K562 (cell line): Measurements from ENCODE around the gene UBE2V1. TPM values are rescaled to one million over a fixed set of nuclear protein-coding genes. Genes with fewer than 3 reads are reported as not detected.
A peak's percentile ranks its signal among the peaks of the same experiment; 100 is the strongest.

Experiments used
- ATAC-seq: fragments of 200-7000 bp; cut with Tn5 transposase; 3 replicates; pipeline ENCODE4 v1.9.1; 2020; ENCODE audit warnings: moderate library complexity
- BruUV-seq: library from RNA; stranded (reverse); fragments of 400-500 nt; replicated peaks from 2 replicates; lab custom pipeline; 2021; lab: Mats Ljungman, UMichigan
- CTCF ChIA-PET: fragments of 300-600 bp; formaldehyde crosslinking; extraction: SDS; loops from one replicate; lab custom pipeline; 2021; ENCODE audit warnings: low intra/inter-chr PET ratio; lab: Yijun Ruan, JAX
- POLR2A ChIA-PET: fragments of 300-600, 350-650 bp; sonication (Branson Sonifier 250); formaldehyde crosslinking; extraction: SDS; loops from one replicate; lab custom pipeline; 2021; ENCODE audit warnings: antibody characterized with exemption, inconsistent platforms; lab: Yijun Ruan, JAX
- DNase-seq, 4 experiments: peaks; one replicate each; pipeline versions ENCODE4 v3.0.0 to v3.0.0-alpha.2; 2011 to 2018; ENCODE audit warnings: low spot score in 3 of 4, mixed read lengths in 3 of 4; ENCODE audit errors: extremely low read depth in 1 of 4
- FAIRE-seq: peaks from 2 replicates; lab custom pipeline; 2011; peaks lifted over from hg19 to GRCh38; lab: Jason Lieb, UNC
- H2AFZ ChIP-seq: 2 replicates; pipeline ENCODE4 v1.6.0; 2011; ENCODE audit warnings: low read depth, low read length, control low read depth, inconsistent platforms
- H3K27ac ChIP-seq: fragments of 200-600 bp; 3 replicates; pipeline ENCODE4 v1.8.0; 2011; ENCODE audit warnings: low read depth, mild to moderate bottlenecking, control low read depth, inconsistent platforms, low read length, moderate library complexity, mixed read lengths; ENCODE audit errors: extremely low read depth
- H3K27me3 ChIP-seq, 2 experiments: fragments of 300-600 bp in 1 of 2; 2 replicates in 1 of 2; 3 replicates in 1 of 2; pipeline versions ENCODE4 v1.6.0 to v1.8.0; 2011; ENCODE audit warnings: inconsistent platforms in 2 of 2, low read length in 2 of 2, mild to moderate bottlenecking in 1 of 2, mixed read lengths in 1 of 2, moderate library complexity in 1 of 2; ENCODE audit not compliant: control insufficient read depth in 2 of 2, insufficient read depth in 2 of 2
- H3K36me3 ChIP-seq: fragments of 300-600 bp; 3 replicates; pipeline ENCODE4 v1.8.0; 2011; ENCODE audit warnings: mild to moderate bottlenecking, low read length, inconsistent platforms; ENCODE audit not compliant: control insufficient read depth, insufficient read depth
- H3K4me1 ChIP-seq, 2 experiments: fragments of 200-600 bp in 1 of 2; replicated peaks in 1 of 2; 2 replicates in 1 of 2; 3 replicates in 1 of 2; pipeline versions ENCODE4 v1.5.1 to v1.8.0; 2011; ENCODE audit warnings: inconsistent platforms in 2 of 2, low read length in 2 of 2, mild to moderate bottlenecking in 1 of 2, mixed read lengths in 1 of 2, moderate library complexity in 1 of 2; ENCODE audit not compliant: control insufficient read depth in 2 of 2, insufficient read depth in 2 of 2
- H3K4me2 ChIP-seq: 2 replicates; pipeline ENCODE4 v1.6.1; 2011; ENCODE audit warnings: low read length, control low read depth, inconsistent platforms, mixed read lengths; ENCODE audit not compliant: insufficient read depth
- H3K4me3 ChIP-seq: fragments of 200-600 bp; sonication (generic), shearing (Covaris generic); 2 replicates; pipeline ENCODE4 v1.5.1; 2016; ENCODE audit warnings: control low read depth, inconsistent platforms
- H3K79me2 ChIP-seq: fragments of 200-600 bp; 3 replicates; pipeline ENCODE4 v1.8.0; 2011; ENCODE audit warnings: low read length, inconsistent platforms; ENCODE audit not compliant: control insufficient read depth, insufficient read depth
- H3K9ac ChIP-seq, 2 experiments: 2 replicates each; pipeline versions ENCODE4 v1.6.0 to v1.6.1; 2011; ENCODE audit warnings: low read depth in 2 of 2, low read length in 2 of 2, control low read depth in 1 of 2, inconsistent platforms in 1 of 2, mild to moderate bottlenecking in 1 of 2, mixed read lengths in 1 of 2; ENCODE audit not compliant: insufficient read depth in 1 of 2
- H3K9me1 ChIP-seq: one replicate; pipeline ENCODE4 v1.6.0; 2011; ENCODE audit warnings: inconsistent platforms, mild to moderate bottlenecking, low read length, moderate library complexity; ENCODE audit not compliant: control insufficient read depth, insufficient read depth
- H3K9me3 ChIP-seq: replicated peaks from 2 replicates; pipeline ENCODE4 v1.5.1; 2011; ENCODE audit warnings: low read depth, low read length, inconsistent platforms; ENCODE audit not compliant: control insufficient read depth, insufficient read depth
- H4K20me1 ChIP-seq: replicated peaks from 2 replicates; pipeline ENCODE4 v1.6.1; 2011; ENCODE audit warnings: low read length, inconsistent platforms, mixed read lengths; ENCODE audit not compliant: control insufficient read depth, insufficient read depth
- BCOR ChIP-seq: fragments of 450-650 bp; IDR thresholded peaks from 2 replicates; pipeline ENCODE4 v1.6.1; 2016
- E2F6 ChIP-seq, 2 experiments: IDR thresholded peaks; 2 replicates each; pipeline ENCODE4 v1.6.1; 2011; ENCODE audit warnings: borderline replicate concordance in 1 of 2, control low read depth in 1 of 2, low read depth in 1 of 2, low read length in 1 of 2, mild to moderate bottlenecking in 1 of 2, mixed read lengths in 1 of 2, moderate library complexity in 1 of 2; ENCODE audit not compliant: insufficient read depth in 1 of 2, insufficient read length in 1 of 2, poor library complexity in 1 of 2, severe bottlenecking in 1 of 2; ENCODE audit errors: extremely low read depth in 1 of 2
- MAZ ChIP-seq, 2 experiments: fragments of 450-650 bp in 1 of 2; sonication (generic) in 1 of 2; formaldehyde crosslinking; IDR thresholded peaks in 1 of 2; conservative IDR thresholded peaks in 1 of 2; 2 replicates each; pipeline versions ENCODE4 v1.4.0 to v1.5.0; 2020; ENCODE audit warnings: mild to moderate bottlenecking in 1 of 2, missing genetic modification reagents in 1 of 2
- NR4A1 ChIP-seq, 2 experiments: fragments of 250-450 bp in 1 of 2; fragments of 450-650 bp in 1 of 2; sonication (Bioruptor Pico) in 1 of 2; IDR thresholded peaks; 2 replicates each; pipeline versions ENCODE4 v1.4.0 to v1.6.1; 2016 to 2020; ENCODE audit warnings: mild to moderate bottlenecking in 2 of 2, missing compliant biosample characterization in 1 of 2, missing genetic modification characterization in 1 of 2, moderate library complexity in 1 of 2
- SAFB2 ChIP-seq: fragments of 200-400 bp; formaldehyde crosslinking; IDR thresholded peaks from 2 replicates; pipeline ENCODE4 v1.6.1; 2018; ENCODE audit warnings: borderline replicate concordance, low read length, low read depth, moderate library complexity; ENCODE audit not compliant: severe bottlenecking
- ZNF644 ChIP-seq: fragments of 200-800 bp; sonication (Bioruptor generic); IDR thresholded peaks from 2 replicates; pipeline ENCODE4 v1.6.1; 2016; ENCODE audit warnings: low read depth, missing genetic modification characterization, missing compliant biosample characterization
- WGBS: fragments of 100-300 bp; shearing (Covaris generic); methylation state at CpG from one replicate; pipeline ENCODE4 v1.1.6; 2016; ENCODE audit warnings: low coverage, mixed read lengths; ENCODE audit not compliant: insufficient coverage; ENCODE audit errors: missing lambda C conversion rate; 5-methylcytosine and 5-hydroxymethylcytosine counted together
- in situ Hi-C: fragments of 300-500 bp; cut with MboI; formaldehyde crosslinking; loops from 4 replicates; pipeline ENCODE4 v1.15.0; 2018; ENCODE audit warnings: inconsistent platforms, mixed read lengths
- intact Hi-C: fragments of 100-400 bp; cut with micrococcal nuclease; formaldehyde crosslinking; loops from 2 replicates; pipeline ENCODE4 v1.14.2; 2022
- polyA plus RNA-seq, 8 experiments: library from polyadenylated mRNA; depleted of rRNA in 4 of 8; stranded (reverse) in 5 of 8; unstranded in 3 of 8; fragments of >200 nt; fragmentation: Nextera tagmentation in 2 of 8; fragmentation: Illumina TruSeq in 1 of 8; extraction: Ambion mirVana in 2 of 8; extraction: Trizol in 1 of 8; gene quantifications; 2 replicates each; pipeline versions ENCODE4 v1.2.1 to v1.2.3, GENCODE V29; 2011 to 2014; ENCODE audit warnings: inconsistent platforms in 1 of 8, missing spikeins in 1 of 8
- total RNA-seq, 7 experiments: library from RNA; depleted of rRNA in 6 of 7; stranded (reverse); fragments of >200 nt in 6 of 7; fragmentation: Illumina TruSeq in 2 of 7; extraction: Trizol in 2 of 7; gene quantifications; 2 replicates each; pipeline versions ENCODE4 v1.2.1 to v1.2.3, GENCODE V29; 2011 to 2021; ENCODE audit warnings: low replicate concordance in 1 of 7
- TF ChIP-seq, protein P1 (sequence below): fragments of 450-650 bp; IDR thresholded peaks from 2 replicates; pipeline ENCODE4 v1.6.1; 2017; ENCODE audit warnings: antibody characterized with exemption, mild to moderate bottlenecking
- TF ChIP-seq, protein P2 (sequence below): sonication (generic); formaldehyde crosslinking; IDR thresholded peaks from 2 replicates; pipeline ENCODE4 v1.8.1; 2023; ENCODE audit warnings: missing genetic modification reagents, mild to moderate bottlenecking, borderline replicate concordance

Gene UBE2V1
- total and polyA plus RNA-seq, 9 of the 15 experiments (the other 6 are each of a cell fraction or from before 2014, with no cell fraction given) = 93.0 to 357 (median 119) TPM

DNA sequence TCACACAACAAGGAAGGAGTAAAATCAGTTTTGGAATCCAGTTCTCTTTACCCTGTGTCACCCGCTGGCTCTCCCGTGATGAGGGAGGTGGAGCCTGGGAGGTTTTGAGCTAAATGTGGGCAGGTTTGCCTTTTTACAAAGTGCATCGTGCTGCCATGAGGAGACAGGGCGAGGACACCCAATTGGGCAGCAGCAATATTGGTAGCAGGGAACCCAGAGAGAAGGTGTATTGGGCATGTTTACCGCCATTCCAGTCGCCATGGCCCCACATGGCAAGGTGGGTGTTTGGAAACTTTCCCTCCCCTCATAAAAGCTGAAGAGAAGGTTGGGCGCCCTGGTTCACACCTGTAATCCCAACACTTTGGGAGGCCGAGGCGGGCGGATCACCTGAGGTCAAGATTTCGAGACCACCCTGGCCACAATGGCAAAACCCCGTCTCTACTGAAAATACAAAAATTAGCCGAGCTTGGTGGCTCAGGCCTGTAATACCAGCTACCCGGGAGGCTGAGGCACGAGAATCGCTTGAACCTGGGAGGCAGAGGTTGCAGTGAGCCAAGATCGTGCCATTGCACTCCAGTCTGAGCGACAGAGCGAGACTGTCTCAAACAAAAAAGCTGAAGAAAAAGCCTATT lies 3.5 kb upstream of the UBE2V1 start:
- Histone ChIP-seq H3K4me3 (peak overlapping the region; percentile 63), H3K27ac (peak overlapping the region; percentile 70), H3K36me3 (no peaks in the 10 kb centered on the region; the same call in 2 of the 3 replicates), H3K27me3 (no peaks in the 10 kb centered on the region), H3K9me1 (no peaks in the 10 kb centered on the region), H3K9ac (peak overlapping the region; percentile 83 to 86; a peak in 3 of 4 replicates), H3K4me2 (peak overlapping the region; percentile 98), H3K79me2 (peaks cover 35% of the 10 kb centered on the region), H4K20me1 (peaks cover 11% of the 10 kb centered on the region), H3K4me1 (peaks cover 19 to 27% of the 10 kb centered on the region in 2 experiments), H3K9me3 (no peaks in the 10 kb centered on the region), H2AFZ (peak overlapping the region; percentile 99)
- no peak for FAIRE-seq
- 81% methylated on average over 19 of the region's 19 CpGs for WGBS
- BruUV-seq = TSS peak; percentile 85
- intact Hi-C loops (no loop called here), in situ Hi-C loops (no loop called here)
- no peak for ATAC-seq
- POLR2A ChIA-PET = interaction anchor here (0.6 to 2.8 kb wide), 17 partner anchors 10 to 427 kb away, joined by 3 to 22 read pairs (median 4); partner anchors contain the start of genes PEDS1 and SNAI1
- DNase-seq = no peak
- CTCF ChIA-PET = no interaction called here
- TF ChIP-seq E2F6 (IDR thresholded peaks at IDR 0.05; ENCODE audit: borderline replicate concordance in 1 of 2, extremely low read depth in 1 of 2, insufficient read depth in 1 of 2, insufficient read length in 1 of 2, low read depth in 1 of 2, low read length in 1 of 2, poor library complexity in 1 of 2, severe bottlenecking in 1 of 2) (peak in 1 of 2 experiments; percentile 30), BCOR (peak; percentile 30; the same call in 1 of the 2 replicates), MAZ (CRISPR knock-in tag; conservative IDR thresholded peaks at IDR 0.05 in 1 of 2, IDR thresholded peaks at IDR 0.05 in 1 of 2) (peak in 1 of 2 experiments; percentile 19; a peak in 1 of 4 replicates), ZNF644 (tag) (peak; percentile 24; the same call in 1 of the 2 replicates), SAFB2 (no peak), NR4A1 (CRISPR knock-in tag; IDR thresholded peaks at IDR 0.05) (no peak), NR4A1 (tag; IDR thresholded peaks at IDR 0.05) (peak; percentile 23; the same call in 1 of the 2 replicates)
- TF ChIP-seq, protein P1, sequence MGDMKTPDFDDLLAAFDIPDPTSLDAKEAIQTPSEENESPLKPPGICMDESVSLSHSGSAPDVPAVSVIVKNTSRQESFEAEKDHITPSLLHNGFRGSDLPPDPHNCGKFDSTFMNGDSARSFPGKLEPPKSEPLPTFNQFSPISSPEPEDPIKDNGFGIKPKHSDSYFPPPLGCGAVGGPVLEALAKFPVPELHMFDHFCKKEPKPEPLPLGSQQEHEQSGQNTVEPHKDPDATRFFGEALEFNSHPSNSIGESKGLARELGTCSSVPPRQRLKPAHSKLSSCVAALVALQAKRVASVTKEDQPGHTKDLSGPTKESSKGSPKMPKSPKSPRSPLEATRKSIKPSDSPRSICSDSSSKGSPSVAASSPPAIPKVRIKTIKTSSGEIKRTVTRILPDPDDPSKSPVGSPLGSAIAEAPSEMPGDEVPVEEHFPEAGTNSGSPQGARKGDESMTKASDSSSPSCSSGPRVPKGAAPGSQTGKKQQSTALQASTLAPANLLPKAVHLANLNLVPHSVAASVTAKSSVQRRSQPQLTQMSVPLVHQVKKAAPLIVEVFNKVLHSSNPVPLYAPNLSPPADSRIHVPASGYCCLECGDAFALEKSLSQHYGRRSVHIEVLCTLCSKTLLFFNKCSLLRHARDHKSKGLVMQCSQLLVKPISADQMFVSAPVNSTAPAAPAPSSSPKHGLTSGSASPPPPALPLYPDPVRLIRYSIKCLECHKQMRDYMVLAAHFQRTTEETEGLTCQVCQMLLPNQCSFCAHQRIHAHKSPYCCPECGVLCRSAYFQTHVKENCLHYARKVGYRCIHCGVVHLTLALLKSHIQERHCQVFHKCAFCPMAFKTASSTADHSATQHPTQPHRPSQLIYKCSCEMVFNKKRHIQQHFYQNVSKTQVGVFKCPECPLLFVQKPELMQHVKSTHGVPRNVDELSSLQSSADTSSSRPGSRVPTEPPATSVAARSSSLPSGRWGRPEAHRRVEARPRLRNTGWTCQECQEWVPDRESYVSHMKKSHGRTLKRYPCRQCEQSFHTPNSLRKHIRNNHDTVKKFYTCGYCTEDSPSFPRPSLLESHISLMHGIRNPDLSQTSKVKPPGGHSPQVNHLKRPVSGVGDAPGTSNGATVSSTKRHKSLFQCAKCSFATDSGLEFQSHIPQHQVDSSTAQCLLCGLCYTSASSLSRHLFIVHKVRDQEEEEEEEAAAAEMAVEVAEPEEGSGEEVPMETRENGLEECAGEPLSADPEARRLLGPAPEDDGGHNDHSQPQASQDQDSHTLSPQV = 0 out of 2 replicates have a peak, but pooled peaks have one; percentile 1
- TF ChIP-seq, protein P2, sequence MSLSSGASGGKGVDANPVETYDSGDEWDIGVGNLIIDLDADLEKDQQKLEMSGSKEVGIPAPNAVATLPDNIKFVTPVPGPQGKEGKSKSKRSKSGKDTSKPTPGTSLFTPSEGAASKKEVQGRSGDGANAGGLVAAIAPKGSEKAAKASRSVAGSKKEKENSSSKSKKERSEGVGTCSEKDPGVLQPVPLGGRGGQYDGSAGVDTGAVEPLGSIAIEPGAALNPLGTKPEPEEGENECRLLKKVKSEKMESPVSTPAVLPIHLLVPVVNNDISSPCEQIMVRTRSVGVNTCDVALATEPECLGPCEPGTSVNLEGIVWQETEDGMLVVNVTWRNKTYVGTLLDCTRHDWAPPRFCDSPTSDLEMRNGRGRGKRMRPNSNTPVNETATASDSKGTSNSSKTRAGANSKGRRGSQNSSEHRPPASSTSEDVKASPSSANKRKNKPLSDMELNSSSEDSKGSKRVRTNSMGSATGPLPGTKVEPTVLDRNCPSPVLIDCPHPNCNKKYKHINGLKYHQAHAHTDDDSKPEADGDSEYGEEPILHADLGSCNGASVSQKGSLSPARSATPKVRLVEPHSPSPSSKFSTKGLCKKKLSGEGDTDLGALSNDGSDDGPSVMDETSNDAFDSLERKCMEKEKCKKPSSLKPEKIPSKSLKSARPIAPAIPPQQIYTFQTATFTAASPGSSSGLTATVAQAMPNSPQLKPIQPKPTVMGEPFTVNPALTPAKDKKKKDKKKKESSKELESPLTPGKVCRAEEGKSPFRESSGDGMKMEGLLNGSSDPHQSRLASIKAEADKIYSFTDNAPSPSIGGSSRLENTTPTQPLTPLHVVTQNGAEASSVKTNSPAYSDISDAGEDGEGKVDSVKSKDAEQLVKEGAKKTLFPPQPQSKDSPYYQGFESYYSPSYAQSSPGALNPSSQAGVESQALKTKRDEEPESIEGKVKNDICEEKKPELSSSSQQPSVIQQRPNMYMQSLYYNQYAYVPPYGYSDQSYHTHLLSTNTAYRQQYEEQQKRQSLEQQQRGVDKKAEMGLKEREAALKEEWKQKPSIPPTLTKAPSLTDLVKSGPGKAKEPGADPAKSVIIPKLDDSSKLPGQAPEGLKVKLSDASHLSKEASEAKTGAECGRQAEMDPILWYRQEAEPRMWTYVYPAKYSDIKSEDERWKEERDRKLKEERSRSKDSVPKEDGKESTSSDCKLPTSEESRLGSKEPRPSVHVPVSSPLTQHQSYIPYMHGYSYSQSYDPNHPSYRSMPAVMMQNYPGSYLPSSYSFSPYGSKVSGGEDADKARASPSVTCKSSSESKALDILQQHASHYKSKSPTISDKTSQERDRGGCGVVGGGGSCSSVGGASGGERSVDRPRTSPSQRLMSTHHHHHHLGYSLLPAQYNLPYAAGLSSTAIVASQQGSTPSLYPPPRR (CRISPR knock-in tag) = no peak
